ENCODE results near the gene TTC3. TPM values are rescaled to one million over a fixed set of nuclear protein-coding genes. Genes with fewer than 3 reads are reported as not detected.

TTC3 gene
- total RNA-seq, 1 donor from 2014 or later: 203 TPM

DNA sequence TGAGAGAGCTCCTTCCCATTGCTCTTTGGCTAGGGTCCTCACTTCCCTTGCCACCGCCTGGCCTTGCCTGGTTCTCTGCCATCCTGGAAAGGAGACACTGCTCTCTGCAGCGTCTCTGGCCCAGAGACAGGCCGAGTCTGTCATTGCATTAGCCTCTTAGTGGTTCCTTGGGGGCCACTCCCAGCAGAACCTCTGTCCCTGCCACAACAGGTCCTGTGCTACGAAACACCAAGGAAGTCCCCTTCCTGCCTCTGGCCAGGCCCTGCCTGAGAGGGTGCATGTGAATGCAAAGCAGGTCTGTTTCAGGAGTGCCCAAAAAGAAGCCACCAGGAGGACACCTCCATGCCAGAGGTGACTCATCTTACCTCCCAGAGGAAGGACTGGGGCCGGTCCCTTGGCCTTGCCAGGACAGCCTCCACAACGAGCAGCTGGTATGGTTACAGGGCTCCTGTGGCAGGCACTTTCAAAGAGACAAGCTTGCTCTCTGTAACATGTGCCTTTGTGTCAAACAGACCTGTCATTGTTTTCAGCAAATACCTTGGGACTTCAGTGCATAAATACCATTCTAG is 134.5 kb downstream of the TTC3 start:
- peak; percentile 66 for DNase-seq (ENCODE audit: extremely low spot score, unreplicated experiment)
- no peak for TF ChIP-seq CTCF (conservative IDR thresholded peaks at IDR 0.05)
- Mint-ChIP-seq H3K9me3 (peaks cover 14% of the 10 kb centered on the region), H3K27ac (no peak overlapping the region), H3K36me3 (peaks cover 27% of the 10 kb centered on the region), H3K27me3 (no peaks in the 10 kb centered on the region), H3K4me3 (no peak overlapping the region), H3K4me1 (ENCODE audit: unreplicated experiment) (no peaks in the 10 kb centered on the region)

DNA sequence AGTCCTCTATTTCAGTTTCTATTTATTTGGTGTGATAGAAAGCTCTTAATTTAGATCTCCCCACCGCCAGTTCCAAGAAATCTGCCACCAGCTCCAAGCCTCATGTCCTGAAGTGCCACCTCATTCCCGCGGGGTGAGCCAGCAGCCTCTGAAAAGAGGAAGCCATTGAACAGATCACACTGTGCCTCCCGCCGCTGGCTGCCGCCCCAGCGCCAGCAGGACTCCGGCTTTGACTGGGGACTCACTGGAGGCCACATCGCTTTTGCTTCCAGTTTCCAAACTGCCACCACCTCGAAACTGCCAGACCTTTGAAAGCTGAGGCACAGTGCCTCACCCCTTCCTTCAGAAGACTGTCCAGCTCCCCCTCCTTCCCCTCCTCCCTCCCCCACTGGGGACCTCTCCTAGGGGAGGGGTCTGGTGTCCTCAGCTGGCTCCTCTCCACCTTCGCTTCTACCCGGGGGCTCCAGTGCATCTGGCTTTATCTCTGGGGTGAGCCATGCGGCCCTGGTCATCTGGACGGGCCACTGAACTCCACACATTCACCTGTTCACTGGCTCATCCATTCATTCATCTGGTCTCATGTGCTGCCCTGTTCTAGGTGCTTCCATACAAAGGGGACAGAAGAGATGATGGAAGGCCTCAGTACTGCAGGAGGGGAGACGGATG is 135.1 kb downstream of the TTC3 start:
- no peaks in the 10 kb centered on the region for H3K27me3 Mint-ChIP-seq
- H3K9me3 Mint-ChIP-seq: peaks cover 14% of the 10 kb centered on the region
- no peak for TF ChIP-seq CTCF (conservative IDR thresholded peaks at IDR 0.05)
- DNase-seq (ENCODE audit: extremely low spot score, unreplicated experiment): peak; percentile 50
- no peak overlapping the region for H3K27ac Mint-ChIP-seq
- H3K36me3 Mint-ChIP-seq: peaks cover 20% of the 10 kb centered on the region
- H3K4me3 Mint-ChIP-seq: no peak overlapping the region
- H3K4me1 Mint-ChIP-seq (ENCODE audit: unreplicated experiment): no peaks in the 10 kb centered on the region

DNA sequence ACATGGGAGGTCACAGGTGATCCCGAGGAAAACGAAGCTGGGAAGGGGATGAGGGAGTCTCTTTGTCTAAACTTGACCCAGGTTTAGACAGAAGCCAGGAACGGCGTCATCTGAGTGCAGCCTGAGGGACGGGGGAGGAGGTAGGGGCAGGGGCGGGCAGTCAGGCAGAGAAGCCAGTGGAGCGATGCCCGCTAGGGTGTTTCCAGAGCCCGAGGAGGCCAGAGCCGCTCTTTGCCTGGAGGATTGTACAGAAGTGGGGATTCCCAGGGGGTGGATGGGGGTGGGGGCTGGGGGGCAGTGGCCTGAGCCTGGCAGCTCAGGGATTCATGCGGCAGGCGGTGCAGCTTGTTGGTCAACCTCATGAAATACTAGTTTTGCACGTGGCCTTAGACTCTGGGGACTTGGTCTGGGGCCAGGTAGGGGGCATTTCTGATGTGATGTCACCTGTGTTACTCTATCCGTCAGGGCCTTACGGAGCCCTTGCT is 135.7 kb downstream of the TTC3 start:
- no peaks in the 10 kb centered on the region for H3K4me1 Mint-ChIP-seq (ENCODE audit: unreplicated experiment)
- peaks cover 14% of the 10 kb centered on the region for H3K9me3 Mint-ChIP-seq
- TF ChIP-seq CTCF (conservative IDR thresholded peaks at IDR 0.05): no peak
- no peak overlapping the region for H3K4me3 Mint-ChIP-seq
- peak; percentile 47 for DNase-seq (ENCODE audit: extremely low spot score, unreplicated experiment)
- no peak overlapping the region for H3K27ac Mint-ChIP-seq
- no peaks in the 10 kb centered on the region for H3K27me3 Mint-ChIP-seq
- H3K36me3 Mint-ChIP-seq: peaks cover 20% of the 10 kb centered on the region

- H3K27ac Mint-ChIP-seq: no peak overlapping the region
- DNase-seq (ENCODE audit: extremely low spot score, unreplicated experiment): no peak
- no peak for TF ChIP-seq CTCF (conservative IDR thresholded peaks at IDR 0.05)
- peaks cover 14% of the 10 kb centered on the region for H3K9me3 Mint-ChIP-seq
- no peak overlapping the region for H3K4me3 Mint-ChIP-seq
- H3K27me3 Mint-ChIP-seq: no peaks in the 10 kb centered on the region
- no peaks in the 10 kb centered on the region for H3K4me1 Mint-ChIP-seq (ENCODE audit: unreplicated experiment)
- peaks cover 10% of the 10 kb centered on the region for H3K36me3 Mint-ChIP-seq
These were observed 137.1 kb downstream of the TTC3 start for GRCh38 chr21:37210130-37210529.

DNA sequence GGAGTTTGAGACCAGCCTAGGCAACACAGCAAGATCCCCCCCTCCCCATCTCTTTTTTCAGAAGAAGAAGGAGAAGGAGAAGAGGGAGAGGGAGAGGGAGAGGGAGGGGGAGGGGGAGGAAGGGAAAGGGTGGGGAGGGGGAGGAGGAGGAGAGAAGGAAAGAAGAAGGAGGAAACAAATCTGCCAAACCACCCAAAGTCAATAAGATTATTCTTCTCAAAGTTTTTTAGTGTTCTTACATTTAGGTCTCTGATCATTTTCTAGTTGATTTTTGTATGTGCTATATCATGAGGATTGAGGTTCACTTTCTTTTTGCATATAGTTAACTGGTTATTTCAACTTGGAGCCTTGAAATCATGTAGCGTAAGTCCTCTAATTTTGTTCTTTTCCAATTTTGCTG is 137.7 kb downstream of the TTC3 start:
- Mint-ChIP-seq H3K27me3 (no peaks in the 10 kb centered on the region), H3K27ac (no peak overlapping the region), H3K4me1 (ENCODE audit: unreplicated experiment) (no peaks in the 10 kb centered on the region), H3K9me3 (peaks cover 14% of the 10 kb centered on the region), H3K4me3 (no peak overlapping the region), H3K36me3 (peaks cover 10% of the 10 kb centered on the region)
- no peak for DNase-seq (ENCODE audit: extremely low spot score, unreplicated experiment)
- no peak for TF ChIP-seq CTCF (conservative IDR thresholded peaks at IDR 0.05)

All from type B pancreatic cell (in vitro differentiated cells).